Astrocyte of the spinal cord (primary cell): Measurements from ENCODE around the gene CCN5.

Experiments
- DNase-seq: peaks from one replicate; pipeline ENCODE4 v3.0.0; 2011; ENCODE audit warnings: low read depth, low spot score
- H3K4me3 ChIP-seq: 2 replicates; pipeline ENCODE4 v1.5.1; 2011; ENCODE audit warnings: low read depth, mild to moderate bottlenecking, low read length, moderate library complexity
- in situ Hi-C: cut with HindIII; loops from 2 replicates; pipeline ENCODE4 v1.10.0; 2017; ENCODE audit warnings: low sequenced_read_pairs
- TF ChIP-seq, protein P1 (sequence below): IDR thresholded peaks from 2 replicates; pipeline ENCODE4 v1.5.1; 2012; ENCODE audit warnings: low read depth, mild to moderate bottlenecking, low read length, inconsistent platforms

CCN5 gene

DNA sequence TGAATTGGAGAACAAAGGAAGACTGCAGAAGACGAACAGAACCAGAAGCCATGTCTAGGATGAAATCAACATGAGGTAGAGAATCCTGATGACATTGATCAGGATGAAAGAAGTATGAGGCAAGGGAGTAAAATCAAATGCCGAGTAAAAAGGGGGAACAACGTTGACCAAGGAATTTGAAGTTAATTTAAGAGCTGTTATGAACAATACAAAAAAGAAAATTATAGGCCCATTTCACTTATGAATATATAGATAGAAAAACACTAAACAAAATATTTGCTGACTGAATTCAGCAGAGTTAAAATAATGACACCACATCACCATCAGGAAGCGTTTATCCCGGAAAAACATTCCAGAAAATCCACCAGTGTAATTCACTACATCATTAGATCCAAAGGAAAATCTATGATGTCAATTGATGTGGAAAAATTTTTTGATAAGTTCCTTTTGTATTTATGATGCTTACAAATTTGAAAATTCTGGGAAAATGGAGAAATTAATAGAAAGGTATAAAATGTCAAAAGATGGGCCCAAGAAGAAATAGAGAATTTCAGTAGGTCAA lies 8.1 kb upstream of the CCN5 start:
- TF ChIP-seq, protein P1, sequence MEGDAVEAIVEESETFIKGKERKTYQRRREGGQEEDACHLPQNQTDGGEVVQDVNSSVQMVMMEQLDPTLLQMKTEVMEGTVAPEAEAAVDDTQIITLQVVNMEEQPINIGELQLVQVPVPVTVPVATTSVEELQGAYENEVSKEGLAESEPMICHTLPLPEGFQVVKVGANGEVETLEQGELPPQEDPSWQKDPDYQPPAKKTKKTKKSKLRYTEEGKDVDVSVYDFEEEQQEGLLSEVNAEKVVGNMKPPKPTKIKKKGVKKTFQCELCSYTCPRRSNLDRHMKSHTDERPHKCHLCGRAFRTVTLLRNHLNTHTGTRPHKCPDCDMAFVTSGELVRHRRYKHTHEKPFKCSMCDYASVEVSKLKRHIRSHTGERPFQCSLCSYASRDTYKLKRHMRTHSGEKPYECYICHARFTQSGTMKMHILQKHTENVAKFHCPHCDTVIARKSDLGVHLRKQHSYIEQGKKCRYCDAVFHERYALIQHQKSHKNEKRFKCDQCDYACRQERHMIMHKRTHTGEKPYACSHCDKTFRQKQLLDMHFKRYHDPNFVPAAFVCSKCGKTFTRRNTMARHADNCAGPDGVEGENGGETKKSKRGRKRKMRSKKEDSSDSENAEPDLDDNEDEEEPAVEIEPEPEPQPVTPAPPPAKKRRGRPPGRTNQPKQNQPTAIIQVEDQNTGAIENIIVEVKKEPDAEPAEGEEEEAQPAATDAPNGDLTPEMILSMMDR, result no peak
- in situ Hi-C loops, result no loop called here
- H3K4me3 ChIP-seq, result no peak overlapping the region
- DNase-seq, result no peak

DNA sequence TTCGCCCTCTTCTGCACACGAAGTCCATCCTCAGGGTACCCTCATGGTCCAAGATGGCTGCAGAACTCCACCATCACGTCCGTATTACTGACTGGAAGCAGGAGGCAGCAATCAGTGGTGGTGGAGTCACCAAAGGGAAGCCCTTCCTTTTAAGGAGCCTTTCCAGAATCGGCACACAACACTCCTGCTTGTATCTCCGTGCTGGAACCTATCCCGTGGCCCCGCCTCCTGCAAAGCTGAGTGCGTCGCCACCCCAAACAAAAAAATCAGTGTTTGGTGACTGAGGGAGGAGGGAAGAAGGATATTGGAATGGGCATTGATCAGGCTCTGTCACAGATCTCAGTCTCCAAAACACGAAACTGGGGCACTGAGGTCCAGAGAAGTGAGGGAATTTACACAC lies 5.8 kb upstream of the CCN5 start:
- no peak for DNase-seq
- no peak overlapping the region for H3K4me3 ChIP-seq
- TF ChIP-seq, protein P1, result no peak
- in situ Hi-C loops, result no loop called here

DNA sequence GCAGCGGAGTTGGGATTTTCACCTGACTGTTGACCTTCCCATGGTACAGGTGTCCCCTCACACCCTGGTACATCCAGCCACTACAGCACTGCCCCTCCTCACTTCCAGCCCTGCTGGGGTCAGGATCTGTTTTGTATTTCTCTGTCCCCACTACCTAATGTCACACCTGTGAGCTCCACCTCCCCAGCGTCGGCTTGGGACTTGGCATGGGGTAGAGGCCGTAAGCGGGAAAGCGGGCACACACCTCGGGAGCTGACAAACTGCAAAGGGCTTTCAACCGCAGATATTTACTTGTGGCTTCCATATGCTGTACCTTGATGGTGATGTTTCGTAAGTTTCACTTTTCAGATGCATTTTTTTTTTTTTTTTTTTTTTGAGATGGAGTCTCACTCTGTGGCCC lies 5.4 kb upstream of the CCN5 start:
- in situ Hi-C loops, result no loop called here
- H3K4me3 ChIP-seq, result no peak overlapping the region
- no peak for DNase-seq
- TF ChIP-seq, protein P1, result no peak

DNA sequence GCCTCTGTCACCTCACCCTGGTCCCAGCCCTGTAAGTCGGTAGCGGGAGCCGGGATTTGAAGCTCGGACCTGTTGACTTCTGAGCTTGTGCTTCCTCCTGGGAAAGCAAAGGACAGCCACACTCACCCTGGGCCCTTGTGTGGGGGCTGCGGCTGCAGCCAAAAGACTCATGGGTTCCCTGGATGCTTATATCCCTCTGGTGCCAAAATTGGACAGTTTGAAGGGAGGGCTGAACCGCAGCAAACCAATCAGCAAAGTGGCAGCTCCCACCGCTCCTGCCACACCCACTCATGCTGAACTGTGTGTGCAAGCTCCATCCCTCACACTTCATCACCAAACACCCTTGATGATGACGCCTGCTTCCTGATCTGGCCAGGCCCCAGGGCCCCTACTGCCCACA lies 3.9 kb upstream of the CCN5 start:
- DNase-seq, result no peak
- TF ChIP-seq, protein P1, result no peak
- no peak overlapping the region for H3K4me3 ChIP-seq
- in situ Hi-C loops, result no loop called here

DNA sequence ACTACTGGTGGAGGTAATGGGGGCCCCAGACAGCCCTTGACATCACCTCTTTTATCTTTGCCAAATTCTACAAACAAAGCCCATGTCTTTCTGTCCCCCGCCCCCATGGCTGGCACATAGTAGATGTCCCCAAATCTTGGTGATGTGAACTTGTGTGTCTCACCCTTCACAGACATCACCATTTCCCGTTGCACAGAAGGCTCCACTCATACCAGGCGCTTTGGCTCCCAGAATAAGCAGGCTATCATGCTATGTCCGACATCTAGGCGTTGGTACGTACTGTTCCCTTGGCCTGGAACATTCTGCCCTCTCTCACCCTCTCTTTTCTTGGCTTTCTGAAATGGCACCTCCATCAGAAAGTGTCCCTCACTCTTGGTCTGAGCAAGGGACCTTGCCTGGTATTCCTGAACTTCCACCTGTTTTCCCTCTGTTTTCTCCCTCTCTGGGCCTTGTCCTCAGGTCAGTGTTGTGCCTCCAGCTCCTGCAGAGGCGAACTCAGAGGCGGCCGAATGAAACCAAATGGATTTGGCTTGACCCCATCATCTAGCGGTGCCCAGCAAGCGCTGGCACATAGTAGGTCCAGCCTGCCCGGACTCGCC lies 968 bp upstream of the CCN5 start:
- no peak for DNase-seq
- in situ Hi-C loops, result no loop called here
- no peak overlapping the region for H3K4me3 ChIP-seq
- TF ChIP-seq, protein P1, result no peak

DNA sequence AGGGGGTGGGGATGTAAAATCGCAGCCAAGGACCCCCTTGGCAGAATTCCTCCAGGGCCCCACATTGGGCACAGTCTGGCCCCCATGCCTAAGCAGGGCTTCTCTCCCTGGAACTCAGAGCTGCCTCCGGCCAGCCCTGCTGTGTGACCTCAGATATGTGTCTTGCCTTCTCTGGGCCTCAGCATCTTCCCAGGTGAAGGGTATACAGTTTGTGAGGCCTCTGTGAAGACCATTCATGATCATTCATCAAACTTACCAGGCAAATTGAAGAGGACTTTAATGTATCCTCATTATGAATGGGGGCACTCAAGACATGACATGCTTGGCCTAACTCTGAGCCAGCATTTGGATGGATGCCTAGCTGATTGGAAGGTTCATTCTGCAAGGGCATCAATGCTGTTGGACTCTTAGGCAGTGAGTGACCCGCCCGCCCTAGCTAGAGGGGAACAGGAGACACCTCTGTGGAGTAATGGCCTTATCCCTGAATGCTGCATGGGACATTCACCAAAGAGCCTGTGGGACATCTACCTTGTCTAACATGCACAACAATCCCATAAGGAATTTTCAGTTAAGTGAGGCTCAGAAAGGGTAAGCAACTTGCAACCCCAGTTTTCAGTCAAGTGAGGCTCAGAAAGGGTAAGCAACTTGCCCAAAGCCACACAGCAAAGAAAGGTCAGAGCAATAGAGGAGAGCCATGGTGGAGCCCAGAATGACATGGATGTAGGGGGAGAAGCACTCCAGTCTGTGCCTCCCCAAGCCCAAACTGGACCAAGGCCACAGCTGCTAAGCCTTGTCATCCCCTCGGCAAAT lies 535 bp downstream of the CCN5 start:
- no peak overlapping the region for H3K4me3 ChIP-seq
- TF ChIP-seq, protein P1, result no peak
- in situ Hi-C loops, result no loop called here
- DNase-seq, result no peak
